Glomerular endothelial cell (primary cell): Measurements from ENCODE around the gene NTRK3. TPM values are rescaled to one million over a fixed set of nuclear protein-coding genes. Genes with fewer than 3 reads are reported as not detected.

ENCODE experiments used
- DNase-seq: peaks from one replicate; pipeline ENCODE4 v3.0.0-alpha.2; 2011; ENCODE audit warnings: low read depth, low spot score; ENCODE audit errors: extremely low read depth
- total RNA-seq: library from RNA; depleted of rRNA; stranded (reverse); fragments of >200 nt; gene quantifications from 2 replicates; pipeline ENCODE4 v1.2.3, GENCODE V29; 2015

Gene NTRK3
- total RNA-seq, 1 donor from 2014 or later: 0.41 TPM

- no peak for DNase-seq
These were observed 303.7 kb downstream of the NTRK3 start for GRCh38 chr15:87952736-87953287.

GRCh38 chr15:87949575-87950223, 306.8 kb downstream of the NTRK3 start:
- DNase-seq: no peak

GRCh38 chr15:87949151-87949574, 307.4 kb downstream of the NTRK3 start:
- DNase-seq: no peak

- no peak for DNase-seq
These were observed 309.0 kb downstream of the NTRK3 start for GRCh38 chr15:87947560-87947959.

- DNase-seq: no peak
These were observed 311.3 kb downstream of the NTRK3 start for GRCh38 chr15:87945246-87945645.

GRCh38 chr15:87944691-87945090, 311.8 kb downstream of the NTRK3 start:
- DNase-seq: no peak

- no peak for DNase-seq
These were observed 312.5 kb downstream of the NTRK3 start for GRCh38 chr15:87944050-87944449.

- DNase-seq: no peak
These were observed 312.9 kb downstream of the NTRK3 start for GRCh38 chr15:87943626-87944025.

GRCh38 chr15:87942316-87942715, 314.2 kb downstream of the NTRK3 start:
- DNase-seq: no peak

GRCh38 chr15:87941606-87942005, 314.9 kb downstream of the NTRK3 start:
- no peak for DNase-seq

GRCh38 chr15:87940768-87941167, 315.8 kb downstream of the NTRK3 start:
- no peak for DNase-seq

- DNase-seq: no peak
These were observed 316.6 kb downstream of the NTRK3 start for GRCh38 chr15:87939848-87940457.

- no peak for DNase-seq
These were observed 318.5 kb downstream of the NTRK3 start for GRCh38 chr15:87938031-87938430.

- DNase-seq: no peak
These were observed 321.0 kb downstream of the NTRK3 start for GRCh38 chr15:87935583-87935982.

- no peak for DNase-seq
These were observed 325.0 kb downstream of the NTRK3 start for GRCh38 chr15:87931584-87931983.

- no peak for DNase-seq
These were observed 326.1 kb downstream of the NTRK3 start for GRCh38 chr15:87930457-87930856.

GRCh38 chr15:87929841-87930240, 326.7 kb downstream of the NTRK3 start:
- DNase-seq: no peak

GRCh38 chr15:87924433-87924832, 332.1 kb downstream of the NTRK3 start:
- no peak for DNase-seq

- no peak for DNase-seq
These were observed 337.5 kb downstream of the NTRK3 start for GRCh38 chr15:87919064-87919463.

GRCh38 chr15:87917480-87917879, 339.1 kb downstream of the NTRK3 start:
- DNase-seq: no peak

- no peak for DNase-seq
These were observed 340.3 kb downstream of the NTRK3 start for GRCh38 chr15:87916208-87916607.

GRCh38 chr15:87910301-87910700, 346.2 kb downstream of the NTRK3 start:
- DNase-seq: no peak
